ENCODE results near the gene PKD2L2.

DNA sequence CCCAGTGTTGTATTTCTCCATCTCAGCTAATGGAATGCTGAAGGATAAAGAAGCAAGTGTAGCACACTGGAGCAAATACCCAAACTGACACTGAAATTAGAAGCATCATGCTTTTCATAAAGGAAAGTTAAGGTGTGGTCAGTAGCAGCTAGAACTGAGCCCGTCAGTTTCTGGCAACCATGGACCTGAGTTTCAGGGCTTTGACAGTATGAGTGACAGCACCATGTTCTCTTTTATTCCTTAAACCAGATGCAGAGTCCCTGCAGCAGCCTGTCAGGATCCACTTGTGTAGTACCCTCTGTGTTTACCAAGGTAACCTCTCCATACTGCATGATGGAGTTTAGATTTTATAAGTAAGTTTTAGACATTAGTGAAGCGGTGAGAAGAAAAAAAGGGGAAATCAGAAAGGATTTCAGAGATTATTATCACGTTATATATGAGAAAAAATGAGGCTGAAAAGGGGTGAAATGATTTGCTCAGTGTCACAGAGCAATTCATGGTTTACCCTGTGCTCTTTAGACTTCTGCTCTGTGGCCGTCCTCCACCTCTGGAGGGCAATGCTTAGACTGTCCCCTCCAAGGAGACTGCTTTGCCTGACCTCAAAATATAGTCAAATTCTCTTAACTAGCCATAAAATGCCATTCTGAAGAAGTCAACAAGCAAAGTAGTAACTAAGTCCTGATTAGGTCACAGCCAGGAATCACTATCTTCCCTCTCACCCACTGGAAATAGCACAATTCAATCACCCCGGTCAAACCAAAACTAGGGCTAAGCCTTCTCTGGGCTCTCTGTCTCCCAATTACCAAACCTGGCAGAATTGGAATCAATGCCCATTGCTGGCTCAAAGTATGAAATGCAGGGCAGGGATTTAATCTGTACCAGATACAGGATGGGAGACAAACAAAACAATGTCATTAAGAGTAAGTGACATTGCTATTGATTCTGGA, 32.1 kb upstream of the PKD2L2 start:
- TF ChIP-seq EZH2phosphoT487 (conservative IDR thresholded peaks at IDR 0.05; ENCODE audit: low read length) (no peak), CTCF (IDR thresholded peaks at IDR 0.05; ENCODE audit: insufficient read depth, low read length, poor library complexity, severe bottlenecking) (no peak)
